Adipose tissue (tissue), 3 donors: ENCODE data around the gene TRIM8. TPM values are rescaled to one million over a fixed set of nuclear protein-coding genes. Genes with fewer than 3 reads are reported as not detected.

ENCODE experiments used
- H3K27ac ChIP-seq: one replicate; pipeline ENCODE4 v1.5.1; 2013; ENCODE audit warnings: low read depth, low read length
- WGBS, 3 donors: extraction: QIAGEN DNeasy Blood & Tissue Kit; methylation state at CpG; one replicate each; pipeline ENCODE4 v1.1.7; 2013; 5-methylcytosine and 5-hydroxymethylcytosine counted together
- polyA plus RNA-seq, 3 donors: library from polyadenylated mRNA; stranded (reverse); fragments of 200-250 nt; gene quantifications; one replicate each; pipeline ENCODE4 v1.2.3, GENCODE V29; 2013
- donor health status: healthy with polysubstance abuse.
- donor health status: Bipolar disorder and iron deficiency.
- donor health status: healthy.

Gene TRIM8
- polyA plus RNA-seq, 3 donors = 76.1 to 174 (median 115) TPM

GRCh38 chr10:102629661-102630614 lies 14.3 kb upstream of the TRIM8 start:
- WGBS, 3 donors = 75 to 78% (median 77%) methylated on average over 22 of the region's 22 CpGs
- no peak overlapping the region for H3K27ac ChIP-seq

DNA sequence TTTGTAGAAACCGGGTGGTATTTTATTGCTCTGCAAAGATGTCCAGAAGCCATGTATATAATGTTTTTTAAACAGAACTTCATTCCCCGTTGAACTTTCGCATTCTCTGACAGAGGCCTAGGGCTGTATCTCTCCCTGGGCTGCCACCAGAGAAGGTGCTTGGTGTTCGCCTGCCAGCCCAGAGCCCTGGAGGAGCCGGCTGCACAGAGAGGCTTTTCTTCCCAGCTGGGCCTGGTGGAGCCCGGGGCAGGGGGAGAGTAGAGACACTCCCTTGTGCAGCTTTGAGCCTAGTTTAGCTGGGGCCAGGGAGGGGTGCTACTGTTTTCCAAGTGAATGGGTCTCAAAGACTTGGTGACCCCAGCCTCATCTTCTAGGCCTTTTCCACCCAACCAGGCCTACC lies 13.6 kb upstream of the TRIM8 start:
- WGBS, 3 donors = 82 to 86% (median 85%) methylated on average over 6 of the region's 6 CpGs
- no peak overlapping the region for H3K27ac ChIP-seq

- no peak overlapping the region for H3K27ac ChIP-seq
- 85 to 86% (median 86%) methylated on average over 10 of the region's 10 CpGs for WGBS, 3 donors
Measured at GRCh38 chr10:102631525-102632393, 12.5 kb upstream of the TRIM8 start.

DNA sequence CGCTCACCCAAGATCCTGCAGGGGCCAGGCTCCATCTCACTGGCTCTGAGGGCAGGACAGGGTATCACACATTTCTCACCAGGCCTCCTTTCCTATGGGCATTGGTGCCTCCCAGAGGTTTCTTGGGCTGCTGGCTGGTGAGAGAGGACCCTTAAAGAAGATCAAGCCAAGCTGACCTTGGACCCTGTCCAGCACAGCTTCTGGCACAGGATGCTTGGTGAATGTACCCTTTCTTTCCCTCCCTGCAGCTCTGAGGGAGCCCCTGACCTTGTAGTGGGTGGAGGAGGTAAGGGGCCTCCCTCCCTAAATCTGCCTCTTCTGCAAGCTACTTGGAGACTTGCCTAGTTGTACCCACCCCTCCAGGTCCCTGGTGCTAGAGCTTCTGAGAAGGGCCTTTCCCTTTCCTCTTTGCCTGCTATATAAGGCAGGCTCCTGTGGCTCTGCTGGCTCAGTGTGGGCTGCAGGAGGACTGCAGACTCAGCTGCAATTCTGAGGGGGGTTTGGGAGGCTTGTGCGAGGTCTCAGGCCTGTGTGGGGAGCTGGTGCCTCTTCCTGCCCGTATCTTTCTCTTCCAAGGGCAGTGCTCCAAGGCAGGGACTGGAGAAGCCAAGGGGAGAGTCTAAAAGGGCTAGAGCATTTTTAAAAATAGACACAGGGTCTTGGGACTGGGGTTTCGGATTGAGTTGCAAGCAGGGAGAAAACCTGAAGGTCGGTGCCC lies 11.7 kb upstream of the TRIM8 start:
- whole genome bisulfite sequencing, 3 donors = 31 to 42% (median 35%) methylated on average over 5 of the region's 5 CpGs

DNA sequence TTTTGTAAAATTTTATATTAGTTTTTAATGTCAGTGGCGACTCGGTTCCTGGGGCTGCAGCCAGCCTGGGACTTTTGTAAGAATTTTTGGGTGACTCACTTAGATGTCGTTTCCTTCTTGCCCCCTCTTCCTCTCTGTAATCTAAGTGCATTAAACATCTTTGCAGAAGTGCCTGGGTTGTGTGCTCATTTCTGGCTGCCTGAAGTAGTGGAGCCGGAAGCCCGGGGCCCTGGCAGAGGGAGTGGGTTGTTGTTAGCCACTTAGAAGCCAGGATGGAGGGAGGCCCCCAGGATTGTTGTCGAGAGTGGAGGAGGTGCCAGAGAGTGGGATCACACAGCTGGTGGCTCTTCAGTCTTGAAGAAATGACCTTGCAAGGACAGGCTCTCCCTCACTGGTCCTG lies 11.0 kb upstream of the TRIM8 start:
- H3K27ac ChIP-seq = peak overlapping the region; percentile 57
- WGBS, 3 donors = 6 to 68% (median 11%) methylated on average over 6 of the region's 6 CpGs

More for the DNA sequence above, 11.7 kb upstream of the TRIM8 start:
- H3K27ac ChIP-seq = no peak overlapping the region

DNA sequence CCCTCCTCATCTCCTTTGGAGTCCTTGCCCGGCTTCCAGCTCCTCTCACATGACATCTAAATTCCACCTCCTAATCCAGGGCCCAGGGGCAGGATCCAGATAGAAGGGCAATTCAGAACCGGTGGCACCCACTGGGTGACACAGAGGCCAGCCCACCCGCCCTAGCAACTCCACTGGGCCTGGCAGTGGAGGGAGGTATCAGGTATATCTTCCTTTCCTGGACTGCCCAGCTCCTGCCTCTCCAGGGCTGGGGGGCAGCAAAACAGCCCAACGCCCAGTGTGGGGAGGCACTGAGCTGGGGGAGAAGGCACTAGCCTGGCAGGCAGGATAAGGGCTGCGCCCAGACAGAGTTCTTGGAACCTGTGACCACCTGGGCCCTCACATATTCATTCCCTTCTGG lies 10.4 kb upstream of the TRIM8 start:
- no peak overlapping the region for H3K27ac ChIP-seq
- WGBS, 3 donors = 87 to 92% (median 91%) methylated on average over 5 of the region's 5 CpGs

GRCh38 chr10:102634686-102635085 lies 9.6 kb upstream of the TRIM8 start:
- no peak overlapping the region for H3K27ac ChIP-seq
- WGBS, 3 donors = 68 to 76% (median 74%) methylated on average over 3 to 4 of the region's 4 CpGs

DNA sequence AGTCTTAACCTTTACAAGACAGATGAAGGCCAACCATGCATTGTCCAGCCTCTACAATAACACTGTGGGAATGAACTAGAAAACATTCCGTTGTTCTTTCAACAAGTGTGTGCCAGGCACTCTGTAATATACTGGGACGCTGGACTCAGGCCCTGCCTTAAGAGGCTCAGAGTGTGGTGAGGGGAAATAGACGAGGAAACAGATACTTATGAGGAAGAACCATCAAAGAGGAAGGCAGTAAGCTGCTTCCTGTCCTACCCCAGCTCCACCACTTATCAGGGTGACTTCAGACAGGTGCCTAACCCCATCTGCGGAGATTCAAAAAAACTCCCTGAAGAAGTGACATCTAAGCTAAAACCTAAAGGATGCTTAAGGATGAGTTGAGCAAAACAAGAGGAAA lies 8.9 kb upstream of the TRIM8 start:
- WGBS, 3 donors = 32 to 63% (median 36%) methylated on average over 4 of the region's 4 CpGs
- H3K27ac ChIP-seq = no peak overlapping the region

DNA sequence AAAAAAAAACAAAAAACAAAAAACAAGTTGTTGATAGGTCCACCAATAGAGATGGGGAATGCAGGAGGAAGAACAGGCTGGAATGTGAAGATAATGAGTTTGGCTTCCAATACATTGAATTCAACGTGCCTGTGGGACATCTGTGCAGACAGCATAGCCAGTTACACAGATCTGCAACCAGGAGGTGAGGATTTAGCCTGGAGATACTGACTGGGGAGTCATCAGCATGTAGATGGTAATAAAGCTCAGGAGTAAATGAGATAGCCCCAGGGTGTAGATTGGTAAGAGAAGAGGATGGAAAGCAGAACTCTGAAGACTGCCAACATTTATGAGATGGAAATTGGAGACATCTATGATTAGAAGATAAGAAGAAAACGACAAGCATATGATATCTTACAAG lies 4.7 kb upstream of the TRIM8 start:
- no peak overlapping the region for H3K27ac ChIP-seq
- 27 to 40% (median 34%) methylated on average over 2 of the region's 2 CpGs for WGBS, 3 donors

DNA sequence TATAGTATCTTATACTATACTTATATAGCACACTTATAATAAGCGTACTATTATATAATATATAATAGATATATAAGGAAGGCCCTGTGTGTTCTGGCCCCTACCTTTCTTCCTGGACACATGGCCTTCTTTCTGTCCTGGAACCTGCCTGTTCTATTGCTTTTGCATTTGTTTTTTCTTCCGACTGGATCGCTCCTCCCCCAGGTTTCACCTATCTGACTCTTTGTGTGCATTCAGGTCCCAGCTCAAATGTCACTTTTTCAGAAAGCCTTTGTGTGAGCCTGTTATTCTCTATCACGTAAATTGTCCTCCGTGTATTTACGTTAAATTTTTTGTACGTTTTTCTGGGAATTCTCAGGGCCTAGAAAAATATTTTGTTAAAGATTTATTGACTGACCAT lies 2.9 kb upstream of the TRIM8 start:
- H3K27ac ChIP-seq = no peak overlapping the region
- 16 to 41% (median 22%) methylated on average over 7 of the region's 7 CpGs for WGBS, 3 donors

DNA sequence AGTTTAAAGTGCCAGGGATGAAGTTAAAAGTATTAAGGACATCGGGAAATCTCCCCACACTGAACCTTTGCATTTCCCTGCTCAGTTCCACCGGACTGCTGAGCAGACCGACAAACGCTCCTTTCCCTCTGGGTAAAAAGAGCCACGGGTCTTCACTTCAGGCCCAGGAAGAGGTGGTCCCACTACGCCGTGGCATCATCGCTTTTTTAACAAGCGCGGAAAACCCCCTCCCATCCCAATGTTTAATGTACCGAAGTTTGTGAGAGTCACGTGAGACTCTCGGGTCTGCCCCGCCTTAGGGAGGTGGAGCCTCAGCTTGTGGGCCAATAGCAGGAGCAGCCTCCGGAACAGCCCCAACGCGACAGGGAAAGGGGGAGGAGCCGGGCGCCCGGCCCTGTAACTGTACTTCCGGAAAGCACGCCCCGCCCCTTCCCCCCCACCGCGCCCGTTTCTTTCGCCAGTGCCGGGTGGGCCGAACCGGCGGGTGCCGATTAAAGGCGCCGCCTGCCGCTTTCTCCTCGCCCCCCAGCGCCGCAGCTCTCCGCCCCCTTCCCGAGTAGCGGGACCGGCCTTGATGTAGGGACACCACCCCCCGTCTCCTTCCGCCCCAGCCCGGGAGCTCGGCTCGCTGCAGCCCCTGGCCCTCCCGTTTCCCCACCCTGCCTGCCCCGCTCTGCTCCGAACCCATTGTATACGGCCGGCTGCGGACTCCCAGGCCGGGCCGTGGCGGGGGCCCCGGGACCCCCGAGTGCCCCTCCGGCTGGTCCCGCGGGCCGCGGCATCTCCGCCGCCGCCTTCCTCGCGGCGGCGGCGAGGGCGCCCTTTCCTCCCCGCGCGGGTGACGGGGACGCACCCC lies 2.2 kb upstream of the TRIM8 start:
- 0 to 1% (median 1%) methylated on average over 65 to 77 of the region's 77 CpGs for WGBS, 3 donors
- peak overlapping the region; percentile 83 for H3K27ac ChIP-seq

DNA sequence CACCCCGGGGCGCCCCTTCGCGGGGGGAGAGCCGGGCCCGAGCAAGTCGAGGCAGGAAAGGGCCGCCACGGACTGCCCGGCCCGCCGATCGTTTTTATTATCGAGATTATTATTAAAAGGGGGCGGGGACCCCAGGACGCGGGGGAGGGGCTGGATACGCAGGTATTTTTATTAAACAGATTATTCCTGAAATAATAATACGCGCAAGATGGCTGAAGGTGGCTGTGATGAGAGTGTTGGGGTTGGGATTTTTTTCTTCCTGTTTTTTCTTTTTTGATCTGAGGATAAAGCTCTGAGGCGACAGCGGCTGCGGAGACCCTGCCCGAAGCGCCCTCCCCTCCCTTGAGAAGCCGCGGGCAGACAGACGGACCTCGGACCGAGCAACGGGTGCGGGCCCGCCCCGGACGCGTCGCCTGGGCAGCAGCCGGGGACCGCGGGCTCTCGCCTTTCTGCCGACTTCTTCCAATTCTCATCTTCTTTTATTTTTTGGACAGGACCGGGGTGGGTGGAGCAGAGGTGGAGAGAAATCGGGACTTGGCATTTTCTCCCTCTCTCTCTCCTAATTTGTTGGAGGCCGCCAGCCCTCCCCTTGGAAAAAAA lies 1.4 kb upstream of the TRIM8 start:
- 0 to 1% (median 0%) methylated on average over 39 to 44 of the region's 45 CpGs for WGBS, 3 donors
- peak overlapping the region; percentile 79 for H3K27ac ChIP-seq

GRCh38 chr10:102643336-102644065 lies 778 bp upstream of the TRIM8 start:
- 1 to 2% (median 1%) methylated on average over 36 to 76 of the region's 76 CpGs for WGBS, 3 donors

GRCh38 chr10:102644646-102645387 lies 538 bp downstream of the TRIM8 start:
- WGBS, 3 donors = 0 to 1% (median 0%) methylated on average over 56 to 62 of the region's 62 CpGs
- peak overlapping the region; percentile 81 for H3K27ac ChIP-seq

More at GRCh38 chr10:102643336-102644065, 778 bp upstream of the TRIM8 start:
- H3K27ac ChIP-seq = peak overlapping the region; percentile 87

GRCh38 chr10:102645388-102645740 lies 1.1 kb downstream of the TRIM8 start:
- WGBS, 3 donors = 0% methylated on average over 12 of the region's 12 CpGs
- peak overlapping the region; percentile 97 for H3K27ac ChIP-seq
